Smooth muscle cell (in vitro differentiated cells): ENCODE results near the gene GAS7. TPM values are rescaled to one million over a fixed set of nuclear protein-coding genes. Genes with fewer than 3 reads are reported as not detected.

Source experiments
- DNase-seq: peaks from one replicate; lab custom pipeline; 2025; ENCODE audit not compliant: unreplicated experiment; lab: John Stamatoyannopoulos, UW
- H2AFZ ChIP-seq: fragments of 200-600 bp; sonication (generic); 2 replicates; pipeline ENCODE4 v1.6.0; 2016; ENCODE audit warnings: antibody characterized with exemption, low read depth, mild to moderate bottlenecking
- H3F3A ChIP-seq: fragments of 200-600 bp; sonication (generic); 2 replicates; pipeline ENCODE4 v1.6.0; 2017; ENCODE audit warnings: antibody characterized with exemption, low read depth
- H3K27ac ChIP-seq: fragments of 200-600 bp; sonication (generic); 2 replicates; pipeline ENCODE4 v1.5.1; 2016; ENCODE audit warnings: low read depth, mild to moderate bottlenecking
- H3K27me3 ChIP-seq: fragments of 200-600 bp; sonication (generic); 2 replicates; pipeline ENCODE4 v1.6.1; 2016; ENCODE audit warnings: low read depth, mild to moderate bottlenecking
- H3K36me3 ChIP-seq: fragments of 200-600 bp; sonication (generic); 2 replicates; pipeline ENCODE4 v1.5.1; 2016; ENCODE audit warnings: low read depth
- H3K4me1 ChIP-seq: fragments of 200-600 bp; sonication (generic); 2 replicates; pipeline ENCODE4 v1.5.1; 2016; ENCODE audit warnings: low read depth
- H3K4me2 ChIP-seq: fragments of 200-600 bp; sonication (generic); 2 replicates; pipeline ENCODE4 v1.6.0; 2016; ENCODE audit warnings: mild to moderate bottlenecking
- H3K4me3 ChIP-seq: fragments of 200-600 bp; sonication (generic); 2 replicates; pipeline ENCODE4 v1.5.1; 2016; ENCODE audit warnings: mild to moderate bottlenecking
- H3K79me2 ChIP-seq: fragments of 200-600 bp; sonication (generic); 2 replicates; pipeline ENCODE4 v1.6.0; 2016; ENCODE audit warnings: low read depth, mild to moderate bottlenecking
- H3K9ac ChIP-seq: fragments of 200-600 bp; sonication (generic); 2 replicates; pipeline ENCODE4 v1.6.0; 2016; ENCODE audit warnings: low read depth
- H3K9me3 ChIP-seq: fragments of 200-600 bp; sonication (generic); replicated peaks from 2 replicates; pipeline ENCODE4 v1.5.1; 2016; ENCODE audit warnings: low read depth
- H4K20me1 ChIP-seq: fragments of 200-600 bp; sonication (generic); 2 replicates; pipeline ENCODE4 v1.6.0; 2016; ENCODE audit warnings: low read depth
- WGBS: methylation state at CpG from one replicate; pipeline ENCODE4 v1.1.7; 2016; ENCODE audit warnings: low lambda C conversion rate; 5-methylcytosine and 5-hydroxymethylcytosine counted together
- polyA plus RNA-seq: library from polyadenylated mRNA; unstranded; fragments of >200 nt; fragmentation: Nextera tagmentation; extraction: Ambion mirVana; gene quantifications from 2 replicates; pipeline ENCODE4 v1.2.1, GENCODE V29; 2016
- total RNA-seq: library from RNA; depleted of rRNA; stranded (reverse); fragments of >200 nt; gene quantifications from 2 replicates; pipeline ENCODE4 v1.2.3, GENCODE V29; 2014
- TF ChIP-seq, protein P1 (sequence below): fragments of 200-600 bp; sonication (generic); IDR thresholded peaks from 2 replicates; pipeline ENCODE4 v1.5.1; 2017; ENCODE audit warnings: borderline replicate concordance, mild to moderate bottlenecking, antibody characterized with exemption; ENCODE audit not compliant: insufficient read depth, poor library complexity, severe bottlenecking

Gene GAS7
- total and polyA plus RNA-seq, 2 experiments from 2014 or later, result 86.8 to 103 TPM

- Histone ChIP-seq H3K4me3 (no peak overlapping the region), H3K9me3 (no peaks in the 10 kb centered on the region), H3K4me2 (no peak overlapping the region), H3K9ac (no peak overlapping the region), H3K36me3 (no peaks in the 10 kb centered on the region), H4K20me1 (peaks cover 87% of the 10 kb centered on the region), H2AFZ (no peak overlapping the region), H3K27ac (peak overlapping the region; percentile 53), H3K79me2 (peaks cover 97% of the 10 kb centered on the region), H3K4me1 (peaks cover 6% of the 10 kb centered on the region), H3K27me3 (no peaks in the 10 kb centered on the region), H3F3A (peaks cover 1% of the 10 kb centered on the region)
- TF ChIP-seq, protein P1, sequence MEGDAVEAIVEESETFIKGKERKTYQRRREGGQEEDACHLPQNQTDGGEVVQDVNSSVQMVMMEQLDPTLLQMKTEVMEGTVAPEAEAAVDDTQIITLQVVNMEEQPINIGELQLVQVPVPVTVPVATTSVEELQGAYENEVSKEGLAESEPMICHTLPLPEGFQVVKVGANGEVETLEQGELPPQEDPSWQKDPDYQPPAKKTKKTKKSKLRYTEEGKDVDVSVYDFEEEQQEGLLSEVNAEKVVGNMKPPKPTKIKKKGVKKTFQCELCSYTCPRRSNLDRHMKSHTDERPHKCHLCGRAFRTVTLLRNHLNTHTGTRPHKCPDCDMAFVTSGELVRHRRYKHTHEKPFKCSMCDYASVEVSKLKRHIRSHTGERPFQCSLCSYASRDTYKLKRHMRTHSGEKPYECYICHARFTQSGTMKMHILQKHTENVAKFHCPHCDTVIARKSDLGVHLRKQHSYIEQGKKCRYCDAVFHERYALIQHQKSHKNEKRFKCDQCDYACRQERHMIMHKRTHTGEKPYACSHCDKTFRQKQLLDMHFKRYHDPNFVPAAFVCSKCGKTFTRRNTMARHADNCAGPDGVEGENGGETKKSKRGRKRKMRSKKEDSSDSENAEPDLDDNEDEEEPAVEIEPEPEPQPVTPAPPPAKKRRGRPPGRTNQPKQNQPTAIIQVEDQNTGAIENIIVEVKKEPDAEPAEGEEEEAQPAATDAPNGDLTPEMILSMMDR, result no peak
- no peak for DNase-seq
- 97% methylated on average over 4 of the region's 4 CpGs for WGBS
These were observed 42.4 kb downstream of the GAS7 start for GRCh38 chr17:10156077-10156435.

- H2AFZ ChIP-seq, result no peak overlapping the region
- H3K27ac ChIP-seq, result peak overlapping the region; percentile 53
- H4K20me1 ChIP-seq, result peaks cover 87% of the 10 kb centered on the region
- H3K79me2 ChIP-seq, result peaks cover 98% of the 10 kb centered on the region
- H3K27me3 ChIP-seq, result no peaks in the 10 kb centered on the region
- H3K36me3 ChIP-seq, result no peaks in the 10 kb centered on the region
- H3K9ac ChIP-seq, result no peak overlapping the region
- no peak for DNase-seq
- peaks cover 6% of the 10 kb centered on the region for H3K4me1 ChIP-seq
- no peaks in the 10 kb centered on the region for H3K9me3 ChIP-seq
- TF ChIP-seq, protein P1, result no peak
- peaks cover 5% of the 10 kb centered on the region for H3F3A ChIP-seq
- H3K4me3 ChIP-seq, result no peak overlapping the region
- no peak overlapping the region for H3K4me2 ChIP-seq
- WGBS, result 91% methylated on average over 8 of the region's 8 CpGs
These were observed 42.9 kb downstream of the GAS7 start for GRCh38 chr17:10155371-10156076.

GRCh38 chr17:10151667-10152496 lies 46.5 kb downstream of the GAS7 start:
- Histone ChIP-seq H3K9me3 (no peaks in the 10 kb centered on the region), H3K79me2 (peaks cover 96% of the 10 kb centered on the region), H3F3A (peaks cover 16% of the 10 kb centered on the region), H4K20me1 (peaks cover 68% of the 10 kb centered on the region), H3K4me1 (peaks cover 6% of the 10 kb centered on the region), H3K36me3 (no peaks in the 10 kb centered on the region), H2AFZ (no peak overlapping the region), H3K4me3 (no peak overlapping the region), H3K27ac (no peak overlapping the region), H3K9ac (no peak overlapping the region), H3K4me2 (no peak overlapping the region), H3K27me3 (no peaks in the 10 kb centered on the region)
- TF ChIP-seq, protein P1, result no peak
- DNase-seq, result no peak
- WGBS, result 82% methylated on average over 12 of the region's 12 CpGs
